Stimulated activated CD4-positive, alpha-beta T cell treated with anti-CD3 and anti-CD28 coated beads, Interleukin-1b, Interleukin-23, amount 100 ng/mL, for 1 hour (primary cell): ENCODE data around the gene NDST1.
"Not testable (repeated sequence)": the region's sequence is repeated elsewhere in the genome, so short reads cannot be mapped to it uniquely, and the experiment has no call there.

Source experiments
- DNase-seq, 2 donors: peaks; one replicate each; pipeline ENCODE4 v3.0.0-alpha.2; 2020; ENCODE audit warnings: low read depth in 2 of 2

NDST1 gene

DNA sequence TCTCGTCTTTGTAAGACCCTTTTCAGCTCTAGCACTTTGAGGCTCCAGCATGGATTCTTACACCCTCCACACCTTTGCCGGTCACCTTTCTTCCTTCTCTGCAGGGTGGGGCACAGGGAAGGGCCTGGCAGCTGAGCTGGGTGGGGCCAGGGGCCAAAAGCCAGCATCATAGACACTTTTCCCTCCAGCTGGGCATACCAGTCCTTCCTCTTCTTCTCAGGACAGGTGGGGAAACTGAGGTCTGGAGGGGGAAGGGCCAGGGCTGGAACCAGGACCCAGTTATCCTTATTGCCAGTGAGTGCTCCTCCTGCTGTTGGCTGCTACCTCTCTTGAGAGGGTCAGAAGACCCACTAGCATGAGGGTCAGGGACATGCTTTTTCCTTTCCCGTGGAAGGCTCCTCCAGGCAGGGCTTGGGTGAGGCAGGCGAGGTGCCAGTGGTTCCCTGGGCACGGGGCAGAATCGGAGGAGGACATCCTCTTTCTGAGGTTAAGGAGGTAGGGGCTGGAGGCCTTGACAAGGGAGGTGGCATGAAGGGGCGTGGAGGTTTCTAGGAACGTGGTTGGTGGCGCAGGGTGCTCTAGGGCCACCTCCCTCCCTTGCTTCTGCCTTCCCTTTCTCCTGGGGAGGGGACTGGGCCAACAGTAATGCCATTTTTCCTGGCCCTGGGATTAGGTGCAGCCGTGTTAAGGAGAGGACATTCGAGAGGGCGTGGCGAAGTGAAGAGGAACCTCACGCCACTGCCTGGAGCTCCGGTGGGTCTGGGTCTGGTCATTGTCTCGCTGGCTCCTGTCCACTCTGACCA lies at the start of gene NDST1:
NDST1 (plus strand) TSS at position 658 of the 803 bp plus-strand sequence. CDS start 13,124 bp downstream, outside the sequence.
- DNase-seq = no peak

DNA sequence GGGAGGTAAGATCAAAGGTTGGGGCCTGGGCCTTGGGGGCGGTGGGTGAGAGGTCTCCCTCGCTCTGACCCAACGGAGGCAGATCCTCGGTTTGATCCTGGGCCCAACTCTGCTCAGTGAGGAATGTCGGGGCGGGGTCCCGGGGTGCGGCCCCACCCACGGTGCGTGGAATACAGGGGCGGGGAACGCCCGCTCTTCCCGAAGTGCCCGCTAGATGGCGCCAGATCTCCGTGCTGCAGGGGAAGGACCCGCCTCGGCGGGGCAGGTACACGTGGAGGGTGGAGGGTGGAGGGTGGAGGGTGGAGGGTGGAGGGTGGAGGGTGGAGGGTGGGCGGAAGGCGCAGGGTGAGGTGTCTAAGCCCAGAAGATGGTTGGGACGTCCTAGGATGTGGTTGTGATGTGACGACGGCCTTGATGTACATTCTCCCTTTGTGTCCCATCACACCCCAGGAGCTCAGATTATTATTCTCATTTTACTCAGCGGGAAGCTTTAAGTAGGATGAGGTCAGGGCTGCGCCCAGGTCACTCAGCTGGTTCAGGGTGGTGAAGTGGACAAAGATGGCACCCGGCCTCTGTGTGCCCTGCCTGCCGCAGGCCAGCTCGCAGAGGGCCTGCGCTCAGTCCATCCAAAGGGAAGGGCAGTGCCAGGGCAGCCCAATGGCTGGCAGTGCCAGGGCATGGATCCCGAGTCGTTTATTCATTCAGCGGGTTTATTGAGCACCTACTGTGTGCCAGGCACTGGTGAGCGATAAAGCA lies 49.0 kb upstream of the NDST1 start:
- peak; percentile 69 to 89 for DNase-seq

DNA sequence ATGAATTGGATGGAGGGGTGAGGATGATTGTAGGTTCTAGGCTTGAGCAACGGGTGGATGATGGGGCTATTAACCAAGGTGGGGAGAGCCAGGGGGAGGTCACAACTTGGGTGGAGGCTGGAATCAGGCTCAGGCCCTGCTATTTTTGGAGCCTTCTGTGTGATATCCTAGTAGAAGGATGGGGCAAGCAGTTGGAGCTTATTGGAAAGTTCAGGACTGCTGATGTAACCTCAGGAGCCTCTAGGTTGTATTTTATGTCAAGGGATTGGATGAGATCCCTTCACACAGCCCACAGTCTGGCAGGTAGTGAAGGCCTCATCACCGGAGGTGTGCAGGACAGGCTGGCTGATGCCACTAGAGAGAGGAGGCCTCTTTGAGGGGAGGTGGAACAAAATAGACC lies 47.1 kb upstream of the NDST1 start:
- DNase-seq = no peak

GRCh38 chr5:150461231-150461630 lies 46.7 kb upstream of the NDST1 start:
- no peak for DNase-seq

GRCh38 chr5:150464554-150465012 lies 43.3 kb upstream of the NDST1 start:
- DNase-seq = no peak

GRCh38 chr5:150465927-150466326 lies 42.0 kb upstream of the NDST1 start:
- no peak for DNase-seq

GRCh38 chr5:150468206-150468605 lies 39.7 kb upstream of the NDST1 start:
- no peak for DNase-seq

DNA sequence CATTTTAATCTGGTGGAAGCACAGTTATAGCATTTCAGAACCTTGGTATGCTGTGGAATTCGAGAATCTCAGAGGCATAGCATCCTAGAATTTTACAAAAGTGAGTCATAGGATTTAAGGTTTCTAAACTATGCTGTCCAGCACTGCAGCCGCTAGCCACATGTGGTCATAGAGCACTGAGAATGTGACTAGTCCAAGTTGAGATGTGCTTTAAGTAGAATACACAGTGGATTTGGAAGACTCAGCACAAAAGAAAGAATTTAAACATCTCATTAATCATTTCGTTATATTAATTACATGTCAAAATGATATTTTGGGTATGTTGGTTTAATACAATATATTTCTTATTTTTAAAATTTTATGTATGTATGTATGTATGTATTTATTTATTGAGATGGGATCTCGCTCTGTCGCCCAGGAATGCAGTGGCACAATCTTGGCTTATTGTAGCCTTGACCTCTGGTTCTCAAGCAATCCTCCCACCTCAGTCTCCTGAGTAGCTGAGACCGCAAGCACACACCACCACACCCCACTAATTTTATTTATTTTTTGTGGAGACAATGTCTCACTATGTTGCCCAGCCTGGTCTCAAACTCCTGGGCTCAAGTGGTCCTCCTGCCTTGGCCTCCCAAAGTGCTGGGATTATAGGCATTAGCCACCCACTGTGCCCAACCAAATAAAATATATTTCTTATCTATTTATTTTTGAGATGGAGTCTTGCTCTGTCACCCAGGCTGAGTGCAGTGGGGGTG lies 38.0 kb upstream of the NDST1 start:
- no peak for DNase-seq

DNA sequence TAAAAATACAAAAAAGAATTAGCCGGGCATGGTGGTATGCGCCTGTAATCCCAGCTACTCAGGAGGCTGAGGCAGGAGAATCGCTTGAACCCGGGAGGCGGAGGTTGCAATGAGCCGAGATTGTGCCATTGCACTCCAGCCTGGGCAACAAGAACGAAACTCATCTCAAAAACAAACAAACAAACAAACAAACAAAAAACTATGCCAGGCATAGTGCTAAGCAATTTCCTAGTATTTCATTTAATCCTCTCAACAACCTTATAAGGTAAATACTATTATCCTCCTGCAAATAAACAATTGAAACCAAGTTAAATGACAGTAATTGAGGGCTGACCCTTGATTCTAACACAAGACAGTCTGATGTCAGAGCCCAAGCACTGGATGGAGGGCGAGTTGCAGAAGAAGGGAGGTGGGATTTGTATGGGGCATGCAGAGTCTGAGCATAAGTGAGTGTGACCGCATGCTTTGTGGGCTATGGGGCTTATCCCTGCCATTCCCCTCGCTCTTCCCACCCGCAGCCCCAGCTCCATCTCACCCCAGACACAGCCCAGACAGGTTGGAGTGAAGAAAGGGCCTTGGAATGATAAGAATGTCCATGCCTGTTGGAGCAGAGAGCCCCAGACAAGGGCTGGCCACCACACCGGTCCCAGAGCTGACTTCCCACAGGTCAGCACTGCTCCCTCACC lies 34.1 kb upstream of the NDST1 start:
- DNase-seq = no peak

- not testable (repeated sequence) for DNase-seq
Measured at GRCh38 chr5:150476568-150476967, 31.4 kb upstream of the NDST1 start.

DNA sequence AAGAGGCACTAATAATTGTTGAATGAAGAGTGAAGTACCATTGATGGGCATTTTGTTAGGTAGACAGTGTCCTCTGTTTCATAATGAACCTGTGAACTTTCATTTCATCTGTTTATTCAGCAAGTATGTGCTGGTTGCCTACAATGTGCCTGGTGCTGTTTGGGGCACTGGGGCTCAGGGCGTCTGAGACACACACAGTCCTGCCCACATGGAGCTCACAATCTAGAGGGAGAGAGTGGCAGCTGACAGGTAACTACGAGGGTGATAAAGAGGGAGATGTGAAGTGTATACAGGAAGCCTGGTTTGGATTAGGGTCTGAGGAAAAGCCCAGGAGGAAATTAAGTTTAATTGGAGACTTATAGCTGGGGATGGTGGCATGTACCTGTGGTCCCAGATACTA lies 28.5 kb upstream of the NDST1 start:
- DNase-seq = no peak

GRCh38 chr5:150481708-150481965 lies 26.3 kb upstream of the NDST1 start:
- no peak for DNase-seq

- no peak for DNase-seq
Measured at GRCh38 chr5:150481972-150482406, 25.9 kb upstream of the NDST1 start.

DNA sequence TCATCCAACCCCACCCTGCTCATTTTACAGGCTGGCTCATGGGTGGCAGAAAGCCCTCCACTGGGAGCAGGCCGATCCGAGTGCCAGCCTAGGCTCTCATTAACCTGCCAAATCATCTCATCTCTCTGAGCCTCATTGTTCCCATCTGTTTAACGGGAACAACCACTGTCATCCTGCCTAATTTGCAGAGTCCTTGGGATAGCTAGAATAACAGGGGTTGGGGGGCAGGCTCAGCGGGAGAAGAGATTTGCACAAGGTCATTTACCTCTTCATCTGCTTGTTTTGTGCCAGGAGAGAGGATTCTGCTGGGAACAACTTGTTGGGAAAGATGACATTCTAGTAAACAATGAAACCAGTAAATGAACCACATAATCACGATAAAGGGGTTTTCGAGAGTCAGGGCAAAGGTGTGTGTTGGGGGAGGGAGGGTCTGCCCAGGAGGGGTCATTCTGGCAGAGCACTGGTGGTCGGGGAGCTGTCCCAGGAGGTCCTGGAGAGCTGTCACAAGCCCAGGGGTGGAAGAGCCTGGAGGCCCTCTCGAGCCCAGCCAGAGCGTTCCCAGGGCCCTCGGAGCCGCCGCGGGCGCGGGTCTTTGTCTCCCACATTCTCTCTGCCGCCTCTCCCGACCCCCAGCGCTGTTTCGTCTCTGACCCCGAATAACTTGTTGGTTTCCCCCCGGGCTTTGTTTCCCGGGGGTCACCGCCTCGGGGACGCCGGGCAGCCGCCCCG lies 22.8 kb upstream of the NDST1 start:
- DNase-seq = no peak

GRCh38 chr5:150485693-150486401 lies 22.1 kb upstream of the NDST1 start:
- DNase-seq = peak in 1 of 2 donors; percentile 8

DNA sequence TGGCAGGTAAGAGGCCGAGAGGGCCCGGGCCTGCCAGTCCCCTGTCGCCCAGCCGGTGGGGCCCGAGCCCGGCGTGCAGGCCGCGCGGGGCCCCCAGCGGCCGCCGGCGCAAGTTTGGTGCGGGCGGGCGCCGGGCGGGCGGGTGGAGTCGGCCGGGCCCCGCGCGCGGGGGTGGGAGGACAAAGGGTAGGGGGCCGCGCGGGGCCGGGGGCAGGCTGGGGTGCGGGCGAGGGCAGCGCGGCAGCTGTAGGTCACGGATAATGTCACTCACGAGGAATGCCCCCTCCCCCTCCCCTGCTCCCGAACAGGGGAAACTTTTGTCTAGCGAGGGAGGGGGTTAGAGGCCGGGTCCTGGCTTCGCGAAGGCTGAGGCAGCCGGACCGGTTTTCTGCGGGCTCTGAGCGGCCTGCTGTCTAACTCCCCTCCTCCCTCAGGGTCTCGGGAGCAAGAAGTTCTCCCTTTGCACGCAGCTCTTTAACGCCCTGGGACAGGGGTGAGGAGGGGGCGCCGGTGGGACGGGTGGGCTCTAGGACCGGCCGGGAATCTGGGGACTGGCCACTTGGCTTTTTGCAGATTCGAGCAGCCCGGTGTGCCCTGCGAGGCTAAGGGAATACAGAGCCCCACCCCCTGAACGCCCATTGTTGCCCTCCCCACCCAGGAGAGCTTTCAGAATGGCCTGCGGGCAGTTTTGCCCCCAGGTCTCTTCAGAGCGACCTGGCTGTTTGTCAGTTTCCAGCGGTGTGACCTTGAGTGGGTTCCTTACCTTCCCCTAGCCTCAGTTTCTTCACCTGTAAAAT lies 21.3 kb upstream of the NDST1 start:
- peak in 1 of 2 donors; percentile 28 for DNase-seq

- no peak for DNase-seq
Measured at GRCh38 chr5:150487199-150488061, 20.5 kb upstream of the NDST1 start.

GRCh38 chr5:150488519-150489359 lies 19.2 kb upstream of the NDST1 start:
- no peak for DNase-seq
